ENCODE results near the gene RTRAF. TPM values are rescaled to one million over a fixed set of nuclear protein-coding genes. Genes with fewer than 3 reads are reported as not detected.

The RTRAF gene
- total and polyA plus RNA-seq, 10 donors = 37.8 to 184 (median 92.3) TPM

DNA sequence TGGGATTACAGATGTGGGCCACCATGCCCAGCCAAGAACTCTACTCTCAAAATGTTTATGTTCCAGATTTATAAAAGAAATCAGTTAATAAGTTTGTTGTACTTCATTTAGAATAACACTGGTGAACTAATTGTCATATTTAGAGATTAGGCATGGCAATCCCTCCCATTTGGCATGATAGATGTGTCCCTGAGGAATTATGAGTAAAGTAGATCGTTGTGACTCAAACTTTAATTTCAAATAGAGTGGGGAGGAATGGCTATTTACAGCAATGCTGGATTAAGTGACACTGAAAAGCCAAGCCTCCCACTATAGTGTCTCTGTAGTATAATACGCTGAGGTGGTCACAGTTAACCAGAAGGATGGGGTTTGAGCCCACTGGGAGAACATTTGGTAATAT is 39.3 kb upstream of the RTRAF start:
- H3K4me1 ChIP-seq = no peaks in the 10 kb centered on the region
- intact Hi-C loops (cut with DNase I; ENCODE audit: low total_unique reads) = no loop called here
- peaks cover 4 to 64% (median 34%) of the 10 kb centered on the region in 6 donors for H3K36me3 ChIP-seq
- H3K27ac ChIP-seq = no peak overlapping the region
- no peak for DNase-seq
- peaks cover 0 to 8% (median 0%) of the 10 kb centered on the region in 8 donors for H3K9me3 ChIP-seq
- TF ChIP-seq POLR2AphosphoS5 (IDR thresholded peaks at IDR 0.05) = no peak
- TF ChIP-seq CTCF (IDR thresholded peaks at IDR 0.05 in 8 of 11, conservative IDR thresholded peaks at IDR 0.05 in 3 of 11) = no peak
- no peak for TF ChIP-seq POLR2A (IDR thresholded peaks at IDR 0.05)
- no peak overlapping the region for H3K4me3 ChIP-seq
- H3K27me3 ChIP-seq (replicated peaks in 1 of 7) = no peaks in the 10 kb centered on the region
- WGBS, 5 donors = 75 to 85% (median 83%) methylated on average over 2 of the region's 2 CpGs

GRCh38 chr14:51951656-51952055 is 37.7 kb upstream of the RTRAF start:
- intact Hi-C loops (cut with DNase I; ENCODE audit: low total_unique reads) = no loop called here
- no peak for DNase-seq
- Histone ChIP-seq H3K4me3 (no peak overlapping the region), H3K4me1 (no peaks in the 10 kb centered on the region), H3K9me3 (peaks cover 0 to 8% (median 0%) of the 10 kb centered on the region in 8 donors), H3K27me3 (replicated peaks in 1 of 7) (no peaks in the 10 kb centered on the region), H3K27ac (no peak overlapping the region), H3K36me3 (peaks cover 4 to 71% (median 36%) of the 10 kb centered on the region in 6 donors)
- TF ChIP-seq CTCF (IDR thresholded peaks at IDR 0.05 in 8 of 11, conservative IDR thresholded peaks at IDR 0.05 in 3 of 11) (no peak), POLR2AphosphoS5 (IDR thresholded peaks at IDR 0.05) (no peak), POLR2A (IDR thresholded peaks at IDR 0.05) (no peak)
- WGBS, 5 donors = 61 to 96% (median 81%) methylated on average over 3 of the region's 3 CpGs

DNA sequence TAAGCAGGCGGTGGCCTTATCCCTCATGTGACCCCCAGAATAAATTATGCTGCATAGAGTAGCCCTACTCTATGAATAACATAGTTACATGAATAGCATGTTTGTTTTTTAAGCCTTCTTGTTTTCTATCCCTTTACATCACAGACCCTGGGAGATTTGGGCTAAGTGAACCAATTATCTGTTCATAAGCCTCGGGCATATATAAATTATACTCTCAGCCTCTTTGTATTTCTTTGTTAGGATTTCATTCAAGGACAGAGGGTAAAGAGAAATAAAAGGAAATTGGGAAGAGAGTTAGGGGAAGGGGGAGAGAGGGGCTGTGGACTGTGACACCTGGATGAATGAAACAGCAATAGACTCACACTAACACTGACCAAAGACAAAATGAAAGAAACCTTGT is 35.3 kb upstream of the RTRAF start:
- Histone ChIP-seq H3K36me3 (peaks cover 4 to 94% (median 53%) of the 10 kb centered on the region in 6 donors), H3K27ac (no peak overlapping the region), H3K9me3 (peaks cover 0 to 18% (median 14%) of the 10 kb centered on the region in 8 donors), H3K4me1 (no peaks in the 10 kb centered on the region), H3K4me3 (no peak overlapping the region), H3K27me3 (replicated peaks in 1 of 7) (no peaks in the 10 kb centered on the region)
- DNase-seq = no peak
- TF ChIP-seq POLR2AphosphoS5 (IDR thresholded peaks at IDR 0.05) = no peak
- intact Hi-C loops (cut with DNase I; ENCODE audit: low total_unique reads) = no loop called here
- 87 to 97% (median 93%) methylated on average over 2 of the region's 2 CpGs for WGBS, 5 donors

- Histone ChIP-seq H3K4me1 (no peaks in the 10 kb centered on the region), H3K9me3 (peaks cover 0 to 24% (median 20%) of the 10 kb centered on the region in 8 donors), H3K36me3 (peaks cover 4 to 100% (median 56%) of the 10 kb centered on the region in 6 donors), H3K27me3 (replicated peaks in 1 of 7) (no peaks in the 10 kb centered on the region), H3K27ac (no peak overlapping the region), H3K4me3 (no peak overlapping the region)
- no peak for DNase-seq
- WGBS, 5 donors = 91 to 95% (median 94%) methylated on average over 3 of the region's 3 CpGs
- intact Hi-C loops (cut with DNase I; ENCODE audit: low total_unique reads) = no loop called here
- TF ChIP-seq POLR2AphosphoS5 (IDR thresholded peaks at IDR 0.05) = no peak
- TF ChIP-seq POLR2A (IDR thresholded peaks at IDR 0.05) = no peak
- TF ChIP-seq CTCF (IDR thresholded peaks at IDR 0.05 in 8 of 11, conservative IDR thresholded peaks at IDR 0.05 in 3 of 11) = no peak
These were observed 34.7 kb upstream of the RTRAF start for GRCh38 chr14:51954657-51955056.

DNA sequence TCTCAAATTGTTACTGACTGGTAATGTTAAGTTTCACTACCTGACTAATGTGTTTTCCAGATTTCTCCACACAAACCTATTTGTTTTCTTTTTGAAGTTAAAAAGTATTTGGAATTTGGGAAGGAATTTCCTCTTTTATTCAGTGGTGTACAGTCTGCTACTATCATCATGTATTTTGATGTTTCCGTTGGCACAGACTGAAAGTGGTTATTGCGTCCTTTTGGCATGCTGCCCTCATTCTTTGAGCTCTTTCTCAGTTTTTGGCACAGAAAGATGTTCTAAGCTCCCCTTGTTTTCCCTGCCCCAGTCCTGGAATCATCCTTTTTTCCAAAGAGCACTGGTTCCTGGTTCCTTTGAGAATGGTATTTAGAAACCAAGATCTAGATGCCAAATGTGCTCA is 31.4 kb upstream of the RTRAF start:
- no peak for DNase-seq
- intact Hi-C loops (cut with DNase I; ENCODE audit: low total_unique reads) = no loop called here
- H3K4me1 ChIP-seq = peaks cover 0 to 24% (median 8%) of the 10 kb centered on the region in 6 donors
- 73 to 86% (median 77%) methylated on average over 2 of the region's 2 CpGs for WGBS, 5 donors
- no peak for TF ChIP-seq CTCF (IDR thresholded peaks at IDR 0.05 in 8 of 11, conservative IDR thresholded peaks at IDR 0.05 in 3 of 11)
- TF ChIP-seq POLR2A (IDR thresholded peaks at IDR 0.05) = no peak
- H3K36me3 ChIP-seq = peaks cover 0 to 80% (median 34%) of the 10 kb centered on the region in 6 donors
- H3K27me3 ChIP-seq (replicated peaks in 1 of 7) = no peaks in the 10 kb centered on the region
- no peak overlapping the region for H3K27ac ChIP-seq
- no peak overlapping the region for H3K4me3 ChIP-seq
- peaks cover 0 to 29% (median 25%) of the 10 kb centered on the region in 8 donors for H3K9me3 ChIP-seq

All from spleen (tissue), 11 donors.